Progenitor cell of endocrine pancreas (in vitro differentiated cells): Measurements from ENCODE around the gene RALGDS. TPM values are rescaled to one million over a fixed set of nuclear protein-coding genes. Genes with fewer than 3 reads are reported as not detected.

ENCODE experiments used
- DNase-seq: peaks from one replicate; pipeline ENCODE4 v3.0.0; 2021; ENCODE audit warnings: low spot score; ENCODE audit not compliant: unreplicated experiment
- H3K27ac Mint-ChIP-seq: 2 replicates; pipeline ENCODE4 v1.8.0; 2021; ENCODE audit warnings: mild to moderate bottlenecking, moderate library complexity, mixed read lengths
- H3K27me3 Mint-ChIP-seq: 2 replicates; pipeline ENCODE4 v1.8.0; 2021; ENCODE audit warnings: mixed read lengths
- H3K36me3 Mint-ChIP-seq: 2 replicates; pipeline ENCODE4 v1.8.0; 2022; ENCODE audit warnings: mixed read lengths; ENCODE audit not compliant: insufficient read depth
- H3K4me1 Mint-ChIP-seq: 2 replicates; pipeline ENCODE4 v1.8.0; 2021; ENCODE audit warnings: low read depth, mixed read lengths
- H3K4me3 Mint-ChIP-seq: 2 replicates; pipeline ENCODE4 v1.8.0; 2021; ENCODE audit warnings: low read depth, mild to moderate bottlenecking, moderate library complexity, mixed read lengths
- H3K9me3 Mint-ChIP-seq: 2 replicates; pipeline ENCODE4 v1.8.0; 2021; ENCODE audit warnings: low read depth, mixed read lengths
- total RNA-seq: library from RNA; stranded (reverse); gene quantifications from 2 replicates; pipeline ENCODE4 v1.2.1, GENCODE V29; 2021
- TF ChIP-seq, protein P1 (sequence below): fragments of 200-600 bp; sonication (generic); IDR thresholded peaks from one replicate; pipeline ENCODE4 v1.5.0; 2021; ENCODE audit warnings: antibody characterized with exemption, mild to moderate bottlenecking; ENCODE audit not compliant: unreplicated experiment

RALGDS gene
- total RNA-seq, 1 donor from 2014 or later: 84.6 TPM

GRCh38 chr9:133130685-133131244 lies 9.7 kb upstream of the RALGDS start:
- TF ChIP-seq, protein P1, sequence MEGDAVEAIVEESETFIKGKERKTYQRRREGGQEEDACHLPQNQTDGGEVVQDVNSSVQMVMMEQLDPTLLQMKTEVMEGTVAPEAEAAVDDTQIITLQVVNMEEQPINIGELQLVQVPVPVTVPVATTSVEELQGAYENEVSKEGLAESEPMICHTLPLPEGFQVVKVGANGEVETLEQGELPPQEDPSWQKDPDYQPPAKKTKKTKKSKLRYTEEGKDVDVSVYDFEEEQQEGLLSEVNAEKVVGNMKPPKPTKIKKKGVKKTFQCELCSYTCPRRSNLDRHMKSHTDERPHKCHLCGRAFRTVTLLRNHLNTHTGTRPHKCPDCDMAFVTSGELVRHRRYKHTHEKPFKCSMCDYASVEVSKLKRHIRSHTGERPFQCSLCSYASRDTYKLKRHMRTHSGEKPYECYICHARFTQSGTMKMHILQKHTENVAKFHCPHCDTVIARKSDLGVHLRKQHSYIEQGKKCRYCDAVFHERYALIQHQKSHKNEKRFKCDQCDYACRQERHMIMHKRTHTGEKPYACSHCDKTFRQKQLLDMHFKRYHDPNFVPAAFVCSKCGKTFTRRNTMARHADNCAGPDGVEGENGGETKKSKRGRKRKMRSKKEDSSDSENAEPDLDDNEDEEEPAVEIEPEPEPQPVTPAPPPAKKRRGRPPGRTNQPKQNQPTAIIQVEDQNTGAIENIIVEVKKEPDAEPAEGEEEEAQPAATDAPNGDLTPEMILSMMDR: no peak
- H3K4me1 Mint-ChIP-seq: peaks cover 16% of the 10 kb centered on the region
- H3K27ac Mint-ChIP-seq: no peak overlapping the region
- no peaks in the 10 kb centered on the region for H3K9me3 Mint-ChIP-seq
- H3K4me3 Mint-ChIP-seq: no peak overlapping the region
- peaks cover 1% of the 10 kb centered on the region for H3K36me3 Mint-ChIP-seq
- no peaks in the 10 kb centered on the region for H3K27me3 Mint-ChIP-seq
- DNase-seq: no peak

- DNase-seq: no peak
- Mint-ChIP-seq H3K4me1 (peaks cover 12% of the 10 kb centered on the region), H3K4me3 (no peak overlapping the region), H3K27me3 (no peaks in the 10 kb centered on the region), H3K36me3 (peaks cover 1% of the 10 kb centered on the region), H3K27ac (no peak overlapping the region), H3K9me3 (no peaks in the 10 kb centered on the region)
- TF ChIP-seq, protein P1: no peak
Measured at GRCh38 chr9:133129001-133129795, 8.2 kb upstream of the RALGDS start.

GRCh38 chr9:133128152-133128551 lies 7.1 kb upstream of the RALGDS start:
- Mint-ChIP-seq H3K36me3 (peaks cover 1% of the 10 kb centered on the region), H3K27me3 (no peaks in the 10 kb centered on the region), H3K27ac (no peak overlapping the region), H3K4me3 (no peak overlapping the region), H3K9me3 (no peaks in the 10 kb centered on the region), H3K4me1 (peaks cover 11% of the 10 kb centered on the region)
- no peak for DNase-seq
- TF ChIP-seq, protein P1: no peak

- Mint-ChIP-seq H3K4me1 (peaks cover 14% of the 10 kb centered on the region), H3K4me3 (no peak overlapping the region), H3K27me3 (no peaks in the 10 kb centered on the region), H3K9me3 (no peaks in the 10 kb centered on the region), H3K36me3 (peaks cover 1% of the 10 kb centered on the region), H3K27ac (peak overlapping the region; percentile 69)
- TF ChIP-seq, protein P1: no peak
- DNase-seq: no peak
Measured at GRCh38 chr9:133127340-133127981, 6.4 kb upstream of the RALGDS start.

DNA sequence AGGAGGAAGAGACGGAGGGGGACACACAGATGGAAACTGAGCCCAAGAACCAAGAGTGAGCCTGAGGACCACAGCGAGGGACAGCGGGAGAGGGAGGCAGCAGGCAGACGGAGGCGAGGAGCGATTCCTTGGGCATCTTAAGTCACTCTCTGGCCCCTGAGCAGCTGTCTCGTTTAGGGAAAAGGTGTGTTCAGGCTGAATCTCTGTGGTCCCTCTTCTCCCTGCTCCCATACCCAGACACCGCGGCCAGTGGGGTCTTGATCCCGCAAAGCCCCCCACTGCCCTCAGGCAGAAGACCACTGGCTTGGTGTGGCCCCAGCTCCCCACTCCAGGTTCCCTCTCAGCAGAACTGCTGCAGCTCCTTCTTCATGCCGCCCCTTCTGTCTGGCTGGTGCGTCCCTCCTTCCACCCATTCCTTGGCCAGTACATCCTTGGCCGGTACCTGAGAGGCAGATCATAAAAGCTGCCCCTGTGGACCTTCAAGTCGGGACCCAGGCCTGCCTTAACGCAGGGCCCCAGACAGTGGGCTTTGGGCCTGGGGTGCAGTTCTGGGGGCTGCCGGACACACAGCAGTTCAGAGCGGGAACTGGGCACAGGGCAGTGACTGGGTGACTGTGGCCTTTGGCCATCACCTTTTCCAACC lies 5.8 kb upstream of the RALGDS start:
- Mint-ChIP-seq H3K4me1 (peaks cover 12% of the 10 kb centered on the region), H3K27ac (peak overlapping the region; percentile 11), H3K27me3 (no peaks in the 10 kb centered on the region)

More for the DNA sequence above, 5.8 kb upstream of the RALGDS start:
- no peaks in the 10 kb centered on the region for H3K9me3 Mint-ChIP-seq
- H3K36me3 Mint-ChIP-seq: peaks cover 1% of the 10 kb centered on the region
- DNase-seq: no peak
- TF ChIP-seq, protein P1: no peak
- no peak overlapping the region for H3K4me3 Mint-ChIP-seq
